Neural cell (in vitro differentiated cells): ENCODE measurements around the gene KRTAP10-3.

ENCODE experiments used
- EP300 ChIP-seq: fragments of 450-650 bp; conservative IDR thresholded peaks from 2 replicates; pipeline ENCODE4 v1.6.1; 2014; ENCODE audit warnings: antibody characterized with exemption, mild to moderate bottlenecking, moderate library complexity; ENCODE audit not compliant: poor library complexity, severe bottlenecking
- EZH2 ChIP-seq: fragments of 200-600, 300-800 bp; shearing (Covaris generic), sonication (generic); IDR thresholded peaks from 2 replicates; pipeline ENCODE4 v1.6.1; 2014; ENCODE audit warnings: antibody characterized with exemption, low read length, borderline replicate concordance, mild to moderate bottlenecking; ENCODE audit not compliant: insufficient read depth, poor library complexity, severe bottlenecking
- POLR2AphosphoS5 ChIP-seq: IDR thresholded peaks from 2 replicates; pipeline ENCODE4 v1.6.1; 2012
- RAD21 ChIP-seq: fragments of 450-650 bp; conservative IDR thresholded peaks from 2 replicates; pipeline ENCODE4 v1.6.1; 2014; ENCODE audit warnings: antibody characterized with exemption, mild to moderate bottlenecking, moderate library complexity
- SMC3 ChIP-seq: fragments of 450-650 bp; conservative IDR thresholded peaks from 2 replicates; pipeline ENCODE4 v1.6.1; 2014; ENCODE audit warnings: antibody characterized with exemption, mild to moderate bottlenecking, moderate library complexity; ENCODE audit not compliant: poor library complexity
- TF ChIP-seq, protein P1 (sequence below): fragments of 450-650 bp; IDR thresholded peaks from 2 replicates; pipeline ENCODE4 v1.5.1; 2014; ENCODE audit warnings: antibody characterized with exemption, mild to moderate bottlenecking, moderate library complexity; ENCODE audit not compliant: poor library complexity, severe bottlenecking

- TF ChIP-seq EP300 (no peak), SMC3 (no peak), RAD21 (no peak), POLR2AphosphoS5 (no peak), EZH2 (no peak)
- TF ChIP-seq, protein P1, sequence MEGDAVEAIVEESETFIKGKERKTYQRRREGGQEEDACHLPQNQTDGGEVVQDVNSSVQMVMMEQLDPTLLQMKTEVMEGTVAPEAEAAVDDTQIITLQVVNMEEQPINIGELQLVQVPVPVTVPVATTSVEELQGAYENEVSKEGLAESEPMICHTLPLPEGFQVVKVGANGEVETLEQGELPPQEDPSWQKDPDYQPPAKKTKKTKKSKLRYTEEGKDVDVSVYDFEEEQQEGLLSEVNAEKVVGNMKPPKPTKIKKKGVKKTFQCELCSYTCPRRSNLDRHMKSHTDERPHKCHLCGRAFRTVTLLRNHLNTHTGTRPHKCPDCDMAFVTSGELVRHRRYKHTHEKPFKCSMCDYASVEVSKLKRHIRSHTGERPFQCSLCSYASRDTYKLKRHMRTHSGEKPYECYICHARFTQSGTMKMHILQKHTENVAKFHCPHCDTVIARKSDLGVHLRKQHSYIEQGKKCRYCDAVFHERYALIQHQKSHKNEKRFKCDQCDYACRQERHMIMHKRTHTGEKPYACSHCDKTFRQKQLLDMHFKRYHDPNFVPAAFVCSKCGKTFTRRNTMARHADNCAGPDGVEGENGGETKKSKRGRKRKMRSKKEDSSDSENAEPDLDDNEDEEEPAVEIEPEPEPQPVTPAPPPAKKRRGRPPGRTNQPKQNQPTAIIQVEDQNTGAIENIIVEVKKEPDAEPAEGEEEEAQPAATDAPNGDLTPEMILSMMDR, result no peak
Measured at GRCh38 chr21:44572959-44573583, 14.5 kb upstream of the KRTAP10-3 start.
